H1 (cell line): ENCODE data around the gene GAS6. TPM values are rescaled to one million over a fixed set of nuclear protein-coding genes. Genes with fewer than 3 reads are reported as not detected.

Experiments
- CTCF ChIA-PET: fragments of 300-600 bp; sonication (Branson Sonifier 250); formaldehyde crosslinking; loops from one replicate; lab custom pipeline; 2021; ENCODE audit not compliant: partially characterized antibody; lab: Charles Lee
- POLR2A ChIA-PET: fragments of 300-600 bp; sonication (Branson Sonifier 250); formaldehyde crosslinking; loops from one replicate; lab custom pipeline; 2021; ENCODE audit warnings: inconsistent platforms; ENCODE audit not compliant: partially characterized antibody; lab: Charles Lee
- DNase-seq, 2 experiments: peaks; one replicate each; pipeline versions ENCODE4 v3.0.0 to v3.0.0-alpha.2; 2010 to 2022; ENCODE audit warnings: low spot score in 2 of 2, low read depth in 1 of 2, mixed read lengths in 1 of 2
- FAIRE-seq: peaks from 2 replicates; lab custom pipeline; 2011; peaks lifted over from hg19 to GRCh38; lab: Jason Lieb, UNC
- H2AFZ ChIP-seq: 2 replicates; pipeline ENCODE4 v1.8.1; 2012; ENCODE audit warnings: low read length, inconsistent platforms
- H2AK5ac ChIP-seq: 2 replicates; pipeline ENCODE4 v1.6.1; 2013; ENCODE audit warnings: low read depth, low read length
- H2BK120ac ChIP-seq: replicated peaks from 2 replicates; pipeline ENCODE3; 2013; ENCODE audit warnings: low read depth, low read length, inconsistent platforms
- H2BK12ac ChIP-seq: 2 replicates; pipeline ENCODE4 v1.6.1; 2013; ENCODE audit warnings: low read depth, low read length
- H2BK15ac ChIP-seq: 2 replicates; pipeline ENCODE4 v1.6.1; 2013; ENCODE audit warnings: low read length
- H2BK20ac ChIP-seq: 2 replicates; pipeline ENCODE4 v1.6.1; 2013; ENCODE audit warnings: low read length
- H2BK5ac ChIP-seq: 2 replicates; pipeline ENCODE4 v1.6.1; 2013; ENCODE audit warnings: low read depth, low read length
- H3K14ac ChIP-seq: 2 replicates; pipeline ENCODE4 v1.6.1; 2013; ENCODE audit warnings: inconsistent platforms; ENCODE audit not compliant: insufficient read length
- H3K18ac ChIP-seq: 2 replicates; pipeline ENCODE4 v1.6.1; 2013; ENCODE audit warnings: low read length; ENCODE audit errors: extremely low read depth
- H3K23ac ChIP-seq: 2 replicates; pipeline ENCODE4 v1.6.1; 2013; ENCODE audit warnings: inconsistent platforms; ENCODE audit not compliant: insufficient read length
- H3K23me2 ChIP-seq: 2 replicates; pipeline ENCODE4 v1.6.1; 2013; ENCODE audit warnings: low read depth, low read length
- H3K27ac ChIP-seq: 2 replicates; pipeline ENCODE4 v1.6.1; 2011; ENCODE audit warnings: low read depth, low read length, inconsistent platforms
- H3K27me3 ChIP-seq, 4 experiments: replicated peaks in 1 of 4; 1 replicate in 1 of 4; 2 replicates in 3 of 4; pipeline versions ENCODE4 v1.6.1 to v1.8.1; 2011 to 2013; ENCODE audit warnings: low read length in 3 of 4, mild to moderate bottlenecking in 3 of 4, inconsistent platforms in 2 of 4, mixed read lengths in 2 of 4, moderate library complexity in 1 of 4; ENCODE audit not compliant: control insufficient read depth in 3 of 4, insufficient read depth in 3 of 4; ENCODE audit errors: extremely low read depth in 1 of 4
- H3K36me3 ChIP-seq, 4 experiments: 2 replicates each; pipeline versions ENCODE4 v1.6.1 to v1.8.1; 2011 to 2013; ENCODE audit warnings: mild to moderate bottlenecking in 4 of 4, low read length in 3 of 4, moderate library complexity in 2 of 4, control low read depth in 1 of 4, inconsistent platforms in 1 of 4; ENCODE audit not compliant: insufficient read depth in 4 of 4, control insufficient read depth in 2 of 4
- H3K4ac ChIP-seq: replicated peaks from 2 replicates; pipeline ENCODE3; 2013; ENCODE audit warnings: low read length, low read depth, mixed read lengths, inconsistent platforms; ENCODE audit not compliant: insufficient read length
- H3K4me1 ChIP-seq, 4 experiments: replicated peaks in 1 of 4; 1 replicate in 1 of 4; 2 replicates in 3 of 4; pipeline versions ENCODE4 v1.6.1 to v1.8.1; 2011 to 2013; ENCODE audit warnings: low read length in 3 of 4, inconsistent platforms in 2 of 4, mixed read lengths in 1 of 4; ENCODE audit not compliant: insufficient read depth in 4 of 4, control insufficient read depth in 3 of 4
- H3K4me2 ChIP-seq, 2 experiments: 2 replicates each; pipeline versions ENCODE4 v1.6.1 to v1.8.1; 2011 to 2013; ENCODE audit warnings: low read depth in 2 of 2, low read length in 2 of 2, control low read depth in 1 of 2, inconsistent platforms in 1 of 2, mild to moderate bottlenecking in 1 of 2; ENCODE audit not compliant: insufficient read depth in 1 of 2
- H3K4me3 ChIP-seq, 4 experiments: fragments of 200-600, 300-600 bp in 1 of 4; sonication (generic), shearing (Covaris generic), sonication (Bioruptor Twin) in 1 of 4; 2 replicates each; pipeline versions ENCODE4 v1.5.1 to v1.8.1; 2011 to 2016; ENCODE audit warnings: low read length in 4 of 4, low read depth in 3 of 4, control low read depth in 2 of 4, inconsistent platforms in 2 of 4, mild to moderate bottlenecking in 2 of 4, mixed read lengths in 1 of 4, moderate library complexity in 1 of 4; ENCODE audit not compliant: insufficient read depth in 2 of 4; ENCODE audit errors: extremely low read depth in 1 of 4
- H3K56ac ChIP-seq: replicated peaks from 2 replicates; pipeline ENCODE3; 2013; ENCODE audit warnings: low read depth, mild to moderate bottlenecking, mixed read lengths, low read length, inconsistent platforms; ENCODE audit not compliant: insufficient read length
- H3K79me1 ChIP-seq: 2 replicates; pipeline ENCODE4 v1.6.1; 2013; ENCODE audit warnings: low read depth, low read length, control low read depth
- H3K79me2 ChIP-seq, 2 experiments: 2 replicates each; pipeline versions ENCODE4 v1.6.1 to v1.8.1; 2012 to 2013; ENCODE audit warnings: low read length in 2 of 2, mild to moderate bottlenecking in 2 of 2, inconsistent platforms in 1 of 2; ENCODE audit not compliant: insufficient read depth in 2 of 2, control insufficient read depth in 1 of 2
- H3K9ac ChIP-seq, 4 experiments: replicated peaks in 1 of 4; 1 replicate in 1 of 4; 2 replicates in 3 of 4; pipeline versions ENCODE4 v1.6.1 to v1.8.1; 2011 to 2013; ENCODE audit warnings: low read depth in 3 of 4, low read length in 3 of 4, control low read depth in 2 of 4, mild to moderate bottlenecking in 2 of 4, moderate library complexity in 2 of 4, inconsistent platforms in 1 of 4; ENCODE audit errors: extremely low read depth in 1 of 4
- H3K9me3 ChIP-seq, 2 experiments: 2 replicates each; pipeline versions ENCODE4 v1.6.1 to v1.8.1; 2012 to 2013; ENCODE audit warnings: mild to moderate bottlenecking in 2 of 2, moderate library complexity in 2 of 2, control low read depth in 1 of 2, inconsistent platforms in 1 of 2, low read depth in 1 of 2, low read length in 1 of 2, mixed read lengths in 1 of 2; ENCODE audit not compliant: insufficient read depth in 2 of 2
- H4K20me1 ChIP-seq, 2 experiments: replicated peaks in 1 of 2; 2 replicates each; pipeline versions ENCODE3 to v1.8.1; 2011 to 2013; ENCODE audit warnings: inconsistent platforms in 2 of 2, low read length in 2 of 2, mild to moderate bottlenecking in 1 of 2; ENCODE audit not compliant: insufficient read depth in 2 of 2, control insufficient read depth in 1 of 2
- H4K5ac ChIP-seq: 2 replicates; pipeline ENCODE4 v1.6.1; 2013; ENCODE audit warnings: low read length, low read depth, mixed read lengths, inconsistent platforms; ENCODE audit not compliant: insufficient read length
- H4K8ac ChIP-seq: 2 replicates; pipeline ENCODE4 v1.8.0; 2013; ENCODE audit warnings: mild to moderate bottlenecking, moderate library complexity, low read length, inconsistent platforms; ENCODE audit not compliant: insufficient read depth; ENCODE audit errors: extremely low read depth
- H4K91ac ChIP-seq: replicated peaks from 2 replicates; pipeline ENCODE3; 2013; ENCODE audit warnings: low read length, mixed read lengths, inconsistent platforms; ENCODE audit not compliant: insufficient read length
- CEBPB ChIP-seq: IDR thresholded peaks from 2 replicates; pipeline ENCODE4 v1.6.1; 2012; ENCODE audit warnings: low read depth, low read length
- GABPA ChIP-seq: IDR thresholded peaks from 2 replicates; pipeline ENCODE4 v1.6.1; 2011; ENCODE audit warnings: mild to moderate bottlenecking, low read length, moderate library complexity, borderline replicate concordance; ENCODE audit not compliant: insufficient read depth
- KDM1A ChIP-seq: fragments of 200-600, 300-600 bp; sonication (generic); IDR thresholded peaks from 2 replicates; pipeline ENCODE4 v1.7.1; 2016; ENCODE audit warnings: mild to moderate bottlenecking, low read length, borderline replicate concordance
- PHF8 ChIP-seq: fragments of 200-600 bp; sonication (generic); conservative IDR thresholded peaks from 2 replicates; pipeline ENCODE4 v1.7.1; 2012; ENCODE audit warnings: low read depth, mild to moderate bottlenecking, inconsistent platforms, low read length, moderate library complexity
- POLR2A ChIP-seq, 2 experiments: IDR thresholded peaks; 1 replicate in 1 of 2; 2 replicates in 1 of 2; pipeline ENCODE4 v1.6.1; 2011; ENCODE audit warnings: low read depth in 2 of 2, low read length in 2 of 2, mild to moderate bottlenecking in 2 of 2; ENCODE audit errors: control extremely low read depth in 1 of 2
- POU5F1 ChIP-seq: IDR thresholded peaks from 2 replicates; pipeline ENCODE4 v1.6.1; 2011; ENCODE audit warnings: low read depth, mild to moderate bottlenecking, low read length, moderate library complexity
- SP4 ChIP-seq: IDR thresholded peaks from 2 replicates; pipeline ENCODE4 v1.6.1; 2012; ENCODE audit warnings: low read length, inconsistent platforms
- SUZ12 ChIP-seq: fragments of 200-600 bp; sonication (generic); IDR thresholded peaks from 2 replicates; pipeline ENCODE4 v1.6.1; 2012; ENCODE audit warnings: mild to moderate bottlenecking, inconsistent platforms, low read length, moderate library complexity, mixed read lengths
- TAF1 ChIP-seq: IDR thresholded peaks from 2 replicates; pipeline ENCODE4 v1.6.1; 2011; ENCODE audit warnings: mild to moderate bottlenecking, low read depth, low read length
- WGBS, 2 experiments: shearing (Covaris generic) in 1 of 2; methylation state at CpG; one replicate each; pipeline versions ENCODE4 v1.1.6 to v1.1.7; 2013 to 2015; ENCODE audit warnings: low lambda C conversion rate in 2 of 2, mixed read lengths in 2 of 2, inconsistent platforms in 1 of 2, low coverage in 1 of 2, missing lambda C conversion rate in 1 of 2; ENCODE audit not compliant: insufficient replicate concordance in 2 of 2, insufficient coverage in 1 of 2, insufficient read length in 1 of 2; ENCODE audit errors: extremely low coverage in 1 of 2, missing lambda C conversion rate in 1 of 2; 5-methylcytosine and 5-hydroxymethylcytosine counted together
- polyA plus RNA-seq, 7 experiments: library from polyadenylated mRNA; depleted of rRNA in 3 of 7; stranded (reverse) in 5 of 7; unstranded in 2 of 7; fragments of >200 nt in 5 of 7; fragments of 200-250 nt in 2 of 7; gene quantifications; 1 replicate in 5 of 7; 2 replicates in 1 of 7; 4 replicates in 1 of 7; pipeline versions ENCODE4 v1.2.1 to v1.2.3, GENCODE V29; 2011 to 2013; ENCODE audit warnings: missing spikeins in 2 of 7, mixed read lengths in 2 of 7
- total RNA-seq: library from RNA; stranded (reverse); fragmentation: NEBNext Ultra II Directional; extraction: Animal tissue kit (Norgen Biotek cat#: 25700); gene quantifications from 2 replicates; pipeline ENCODE4 v1.2.1, GENCODE V29; 2021
- TF ChIP-seq, protein P1 (sequence below): IDR thresholded peaks from 2 replicates; pipeline ENCODE4 v1.6.1; 2011; ENCODE audit warnings: low read depth, mild to moderate bottlenecking, low read length; ENCODE audit not compliant: insufficient read depth
- TF ChIP-seq, protein P2 (sequence below), 3 experiments: IDR thresholded peaks; 1 replicate in 2 of 3; 2 replicates in 1 of 3; pipeline versions ENCODE4 v1.5.1 to v1.6.1; 2011; ENCODE audit warnings: low read length in 3 of 3, mild to moderate bottlenecking in 3 of 3, inconsistent platforms in 2 of 3, low read depth in 1 of 3, moderate library complexity in 1 of 3; ENCODE audit not compliant: insufficient read depth in 1 of 3; ENCODE audit errors: control extremely low read depth in 1 of 3

The GAS6 gene
- total and polyA plus RNA-seq, 2 of the 8 experiments (the other 6 are each of a cell fraction or from before 2014, with no cell fraction given) = 18.6 to 31.0 TPM

DNA sequence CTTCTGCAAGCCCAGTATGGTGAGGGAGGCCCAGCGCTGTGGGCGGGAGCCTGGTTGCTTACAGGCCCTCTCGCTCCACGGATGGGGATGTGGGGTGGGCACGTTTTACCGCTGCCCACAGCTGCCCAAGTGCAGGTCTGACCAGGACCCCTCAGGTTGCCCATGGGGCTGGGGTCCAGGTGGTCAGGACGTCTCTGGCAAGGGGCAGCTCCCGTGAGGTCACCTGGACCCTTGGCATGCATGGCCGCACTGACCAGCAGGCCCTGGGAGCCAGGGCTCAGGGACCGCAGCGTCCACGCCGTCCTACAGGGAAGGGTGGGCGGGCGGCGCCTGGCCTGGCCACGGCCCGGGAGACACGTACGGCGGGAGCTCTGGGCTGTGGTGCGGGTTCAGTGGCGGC, 32.8 kb downstream of the GAS6 start:
- Histone ChIP-seq H2AK5ac (no peak overlapping the region), H3K79me1 (no peaks in the 10 kb centered on the region), H4K91ac (no peak overlapping the region), H3K56ac (no peak overlapping the region), H3K9ac (no peak overlapping the region), H3K14ac (no peak overlapping the region), H3K23ac (no peak overlapping the region), H2BK120ac (peak overlapping the region; percentile 41), H3K18ac (no peak overlapping the region), H3K27ac (no peak overlapping the region), H3K23me2 (no peaks in the 10 kb centered on the region), H3K4me2 (no peak overlapping the region), H4K5ac (no peak overlapping the region), H3K4me3 (no peak overlapping the region), H3K36me3 (peaks cover 0 to 12% (median 5%) of the 10 kb centered on the region in 4 experiments; a peak in 5 of 8 replicates), H2BK15ac (no peak overlapping the region), H4K20me1 (peaks cover 0 to 1% of the 10 kb centered on the region in 2 experiments), H3K4ac (no peak overlapping the region), H3K79me2 (no peaks in the 10 kb centered on the region), H2BK5ac (no peak overlapping the region; the same call in 1 of the 2 replicates), H2BK12ac (no peak overlapping the region), H2BK20ac (no peak overlapping the region), H3K9me3 (no peaks in the 10 kb centered on the region), H3K27me3 (no peaks in the 10 kb centered on the region), H3K4me1 (peaks cover 0 to 7% (median 0%) of the 10 kb centered on the region in 4 experiments; a peak in 2 of 7 replicates), H4K8ac (peak overlapping the region; percentile 71), H2AFZ (no peak overlapping the region)
- WGBS, 2 experiments = 90% methylated on average over 9 of the region's 23 CpGs; no CpG with 5 or more reads in 1 of the 2 experiments
- ChIA-PET POLR2A (interaction anchor here (1.0 kb wide), 1 partner anchor 450 kb away, joined by 3 read pairs; the partner anchor contains the start of gene UPF3A), CTCF (no interaction called here)
- FAIRE-seq (no peak), DNase-seq (no peak)
- TF ChIP-seq, protein P1, sequence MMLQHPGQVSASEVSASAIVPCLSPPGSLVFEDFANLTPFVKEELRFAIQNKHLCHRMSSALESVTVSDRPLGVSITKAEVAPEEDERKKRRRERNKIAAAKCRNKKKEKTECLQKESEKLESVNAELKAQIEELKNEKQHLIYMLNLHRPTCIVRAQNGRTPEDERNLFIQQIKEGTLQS = no peak
- TF ChIP-seq KDM1A = no peak
- no peak for TF ChIP-seq POLR2A (IDR thresholded peaks at IDR 0.05; ENCODE audit: control extremely low read depth in 1 of 2, low read depth in 2 of 2, low read length in 2 of 2)
- TF ChIP-seq CEBPB = no peak
- TF ChIP-seq GABPA = no peak
- TF ChIP-seq PHF8 = no peak
- no peak for TF ChIP-seq SP4
- no peak for TF ChIP-seq SUZ12
- TF ChIP-seq TAF1 = no peak
- TF ChIP-seq, protein P2, sequence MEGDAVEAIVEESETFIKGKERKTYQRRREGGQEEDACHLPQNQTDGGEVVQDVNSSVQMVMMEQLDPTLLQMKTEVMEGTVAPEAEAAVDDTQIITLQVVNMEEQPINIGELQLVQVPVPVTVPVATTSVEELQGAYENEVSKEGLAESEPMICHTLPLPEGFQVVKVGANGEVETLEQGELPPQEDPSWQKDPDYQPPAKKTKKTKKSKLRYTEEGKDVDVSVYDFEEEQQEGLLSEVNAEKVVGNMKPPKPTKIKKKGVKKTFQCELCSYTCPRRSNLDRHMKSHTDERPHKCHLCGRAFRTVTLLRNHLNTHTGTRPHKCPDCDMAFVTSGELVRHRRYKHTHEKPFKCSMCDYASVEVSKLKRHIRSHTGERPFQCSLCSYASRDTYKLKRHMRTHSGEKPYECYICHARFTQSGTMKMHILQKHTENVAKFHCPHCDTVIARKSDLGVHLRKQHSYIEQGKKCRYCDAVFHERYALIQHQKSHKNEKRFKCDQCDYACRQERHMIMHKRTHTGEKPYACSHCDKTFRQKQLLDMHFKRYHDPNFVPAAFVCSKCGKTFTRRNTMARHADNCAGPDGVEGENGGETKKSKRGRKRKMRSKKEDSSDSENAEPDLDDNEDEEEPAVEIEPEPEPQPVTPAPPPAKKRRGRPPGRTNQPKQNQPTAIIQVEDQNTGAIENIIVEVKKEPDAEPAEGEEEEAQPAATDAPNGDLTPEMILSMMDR (IDR thresholded peaks at IDR 0.05; ENCODE audit: control extremely low read depth in 1 of 3, insufficient read depth in 1 of 3, low read depth in 1 of 3, low read length in 3 of 3) = no peak
- no peak for TF ChIP-seq POU5F1
